ENCODE data around the gene FHL2. TPM values are rescaled to one million over a fixed set of nuclear protein-coding genes. Genes with fewer than 3 reads are reported as not detected.

FHL2 gene
- total RNA-seq, 1 donor from 2014 or later: 13.8 TPM

DNA sequence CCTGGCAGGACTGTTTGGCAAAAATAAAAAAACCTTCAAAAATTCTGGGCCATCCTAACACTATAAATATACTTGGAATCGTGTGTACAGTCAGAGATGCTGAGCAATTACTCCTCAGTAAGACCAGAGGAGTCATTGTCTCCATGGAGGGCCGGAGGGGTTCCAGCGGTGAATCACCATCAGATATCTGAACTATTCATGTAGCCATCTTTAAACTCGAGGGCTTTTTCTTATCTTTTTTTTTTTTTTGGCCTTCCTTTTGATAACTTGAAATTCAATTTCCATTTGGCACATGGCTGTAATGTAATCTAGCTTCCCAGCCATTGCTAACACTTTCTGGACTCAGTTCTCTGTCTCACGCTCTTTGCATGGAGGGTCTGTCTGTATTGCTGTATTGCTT, 7.4 kb upstream of the FHL2 start:
- no peaks in the 10 kb centered on the region for H3K36me3 ChIP-seq
- ATAC-seq (no peak), DNase-seq (no peak)
- no peaks in the 10 kb centered on the region for H3K9me3 ChIP-seq
- intact Hi-C loops (cut with DNase I): no loop called here
- H3K4me1 ChIP-seq: peaks cover 9% of the 10 kb centered on the region
- no peak overlapping the region for H3K4me3 ChIP-seq
- peaks cover 4% of the 10 kb centered on the region for H3K27me3 ChIP-seq
- TF ChIP-seq, protein P1, sequence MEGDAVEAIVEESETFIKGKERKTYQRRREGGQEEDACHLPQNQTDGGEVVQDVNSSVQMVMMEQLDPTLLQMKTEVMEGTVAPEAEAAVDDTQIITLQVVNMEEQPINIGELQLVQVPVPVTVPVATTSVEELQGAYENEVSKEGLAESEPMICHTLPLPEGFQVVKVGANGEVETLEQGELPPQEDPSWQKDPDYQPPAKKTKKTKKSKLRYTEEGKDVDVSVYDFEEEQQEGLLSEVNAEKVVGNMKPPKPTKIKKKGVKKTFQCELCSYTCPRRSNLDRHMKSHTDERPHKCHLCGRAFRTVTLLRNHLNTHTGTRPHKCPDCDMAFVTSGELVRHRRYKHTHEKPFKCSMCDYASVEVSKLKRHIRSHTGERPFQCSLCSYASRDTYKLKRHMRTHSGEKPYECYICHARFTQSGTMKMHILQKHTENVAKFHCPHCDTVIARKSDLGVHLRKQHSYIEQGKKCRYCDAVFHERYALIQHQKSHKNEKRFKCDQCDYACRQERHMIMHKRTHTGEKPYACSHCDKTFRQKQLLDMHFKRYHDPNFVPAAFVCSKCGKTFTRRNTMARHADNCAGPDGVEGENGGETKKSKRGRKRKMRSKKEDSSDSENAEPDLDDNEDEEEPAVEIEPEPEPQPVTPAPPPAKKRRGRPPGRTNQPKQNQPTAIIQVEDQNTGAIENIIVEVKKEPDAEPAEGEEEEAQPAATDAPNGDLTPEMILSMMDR (IDR thresholded peaks at IDR 0.05): no peak
- H3K27ac ChIP-seq: no peak overlapping the region

DNA sequence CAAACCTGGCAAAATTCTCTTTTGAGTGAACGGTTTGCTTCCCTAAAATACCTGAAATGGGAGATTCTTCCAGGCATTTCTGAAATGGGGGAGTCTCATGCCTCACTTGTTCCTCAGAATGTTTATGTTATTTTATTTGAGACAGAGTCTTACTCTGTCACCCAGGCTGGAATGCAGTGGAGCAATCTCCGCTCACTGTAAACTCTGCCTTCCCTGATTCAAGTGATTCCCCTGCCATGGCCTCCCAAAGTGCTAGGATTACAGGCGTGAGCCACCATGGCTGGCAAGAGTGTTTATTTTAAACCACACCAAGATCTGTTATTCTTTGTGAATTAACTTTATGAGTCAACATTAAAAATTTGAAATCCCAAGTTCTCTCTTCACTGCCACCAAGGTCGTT, 6.4 kb upstream of the FHL2 start:
- DNase-seq (no peak), ATAC-seq (no peak)
- no peaks in the 10 kb centered on the region for H3K9me3 ChIP-seq
- TF ChIP-seq, protein P1 (IDR thresholded peaks at IDR 0.05): no peak
- intact Hi-C loops (cut with DNase I): no loop called here
- peaks cover 4% of the 10 kb centered on the region for H3K27me3 ChIP-seq
- no peak overlapping the region for H3K27ac ChIP-seq
- H3K4me3 ChIP-seq: no peak overlapping the region
- H3K4me1 ChIP-seq: peaks cover 8% of the 10 kb centered on the region
- H3K36me3 ChIP-seq: no peaks in the 10 kb centered on the region

DNA sequence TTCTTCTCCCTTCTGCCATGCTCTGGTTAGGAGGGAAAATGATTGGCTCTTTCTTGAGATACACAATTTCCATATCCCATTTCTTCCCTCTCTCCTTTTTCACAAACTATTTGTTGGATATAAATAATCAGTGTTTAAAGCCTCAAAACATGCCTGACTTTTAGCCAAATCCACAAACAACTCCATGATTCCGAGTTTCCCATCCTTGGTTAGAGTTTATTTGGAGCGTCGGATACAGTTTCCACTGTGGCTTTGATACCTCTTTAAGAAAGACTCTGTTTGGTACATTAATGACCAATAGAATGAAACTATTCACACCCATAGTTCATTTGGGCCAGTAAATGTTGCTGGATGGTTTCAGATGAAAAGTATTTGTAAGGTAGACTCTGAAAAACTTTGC, 5.9 kb upstream of the FHL2 start:
- Histone ChIP-seq H3K4me3 (no peak overlapping the region), H3K9me3 (no peaks in the 10 kb centered on the region), H3K4me1 (peaks cover 3% of the 10 kb centered on the region), H3K27me3 (peaks cover 4% of the 10 kb centered on the region), H3K36me3 (no peaks in the 10 kb centered on the region), H3K27ac (no peak overlapping the region)
- TF ChIP-seq, protein P1 (IDR thresholded peaks at IDR 0.05): no peak
- DNase-seq: no peak
- ATAC-seq: no peak
- intact Hi-C loops (cut with DNase I): no loop called here

DNA sequence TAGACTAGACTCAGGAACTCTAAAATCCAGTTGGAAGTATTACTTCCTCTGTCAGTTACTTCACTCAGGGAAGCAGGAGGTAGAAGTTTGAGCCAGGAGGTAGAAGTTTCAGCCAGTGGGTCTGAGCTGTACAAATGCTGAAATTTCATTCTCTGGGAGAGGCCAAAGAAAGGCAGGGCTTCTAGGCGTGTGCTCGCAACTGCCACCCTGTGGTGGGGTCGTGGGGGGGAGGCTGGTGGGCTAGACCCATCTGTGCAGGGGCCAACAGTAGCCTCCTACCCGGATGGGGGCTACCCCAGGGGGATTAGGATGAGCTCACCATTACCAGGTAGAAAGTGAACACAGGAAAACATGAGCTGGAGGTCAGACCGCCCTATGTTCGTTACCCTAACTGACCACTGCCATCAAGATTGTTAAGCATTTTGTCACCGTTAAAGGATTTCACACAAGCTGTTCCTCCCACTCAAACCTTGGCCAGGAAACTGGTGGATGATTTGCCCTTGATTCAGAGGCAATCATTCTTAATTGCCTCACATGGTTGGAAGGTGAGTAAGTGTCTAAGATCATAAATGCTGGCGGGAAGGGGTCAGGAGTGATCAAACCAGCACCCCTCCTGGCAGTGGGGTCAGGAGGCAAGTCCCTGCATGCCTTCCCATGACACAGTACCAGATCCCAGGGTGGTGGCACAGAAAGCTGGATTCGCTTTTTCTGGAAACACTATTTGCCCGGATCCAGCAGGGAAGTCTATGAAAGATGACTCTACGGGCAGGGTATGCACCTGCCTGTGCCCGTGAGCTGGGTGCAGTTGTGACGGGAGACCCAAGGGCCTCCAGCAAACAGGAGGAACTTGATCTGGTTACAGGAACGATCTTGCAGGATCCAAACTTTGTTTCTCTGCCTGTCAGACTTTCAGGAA, 5.2 kb upstream of the FHL2 start:
- TF ChIP-seq, protein P1 (IDR thresholded peaks at IDR 0.05): no peak
- no peak overlapping the region for H3K4me3 ChIP-seq
- no peaks in the 10 kb centered on the region for H3K9me3 ChIP-seq
- no peaks in the 10 kb centered on the region for H3K4me1 ChIP-seq
- no peaks in the 10 kb centered on the region for H3K36me3 ChIP-seq
- ATAC-seq: peak; percentile 12
- no peak for DNase-seq
- no peak overlapping the region for H3K27ac ChIP-seq
- intact Hi-C loops (cut with DNase I): no loop called here
- peaks cover 6% of the 10 kb centered on the region for H3K27me3 ChIP-seq

DNA sequence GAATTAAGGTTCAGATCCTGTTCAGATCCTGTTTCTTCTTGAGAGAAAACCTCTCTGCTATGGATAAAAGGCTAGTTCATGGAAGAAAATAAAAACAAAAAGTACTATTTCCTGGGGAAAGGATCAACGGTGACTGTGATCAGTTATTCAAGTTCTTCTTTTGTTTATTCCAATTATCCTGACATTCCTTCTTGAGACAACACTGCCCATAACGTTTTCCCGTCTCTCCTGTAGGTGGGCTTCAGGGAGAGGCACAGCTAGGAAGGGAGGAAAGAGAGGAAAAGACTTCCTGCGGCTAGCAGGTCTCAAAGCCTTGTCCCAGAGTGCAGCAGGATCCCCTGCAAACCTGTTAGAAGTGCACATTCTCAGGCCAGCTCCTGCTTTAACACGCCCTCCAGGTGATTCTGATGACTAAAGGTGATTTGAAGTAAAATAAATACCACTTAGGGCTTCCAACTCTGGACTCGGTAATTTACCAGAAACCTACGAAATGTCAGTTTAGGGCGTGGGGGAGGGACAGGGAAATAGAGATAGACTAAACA, 4.5 kb upstream of the FHL2 start:
- TF ChIP-seq, protein P1 (IDR thresholded peaks at IDR 0.05): no peak
- peaks cover 5% of the 10 kb centered on the region for H3K4me1 ChIP-seq
- DNase-seq (no peak), ATAC-seq (no peak)
- peaks cover 13% of the 10 kb centered on the region for H3K27me3 ChIP-seq
- intact Hi-C loops (cut with DNase I): no loop called here
- H3K27ac ChIP-seq: no peak overlapping the region
- no peaks in the 10 kb centered on the region for H3K9me3 ChIP-seq
- no peak overlapping the region for H3K4me3 ChIP-seq
- H3K36me3 ChIP-seq: no peaks in the 10 kb centered on the region

Measured in upper lobe of right lung (tissue), 1 donor.